HL-60 (cell line): ENCODE data around the gene LY6G5C.

Experiments used
- DNase-seq, 2 experiments: peaks; one replicate each; pipeline ENCODE4 v3.0.0-alpha.2; 2010 to 2020; ENCODE audit warnings: low read depth in 1 of 2, low spot score in 1 of 2
- H3K27ac ChIP-seq: fragments of 250-450 bp; sonication (Bioruptor Pico); replicated peaks from 2 replicates; pipeline ENCODE4 v1.5.1; 2020; ENCODE audit warnings: mild to moderate bottlenecking, moderate library complexity
- H3K27me3 ChIP-seq: fragments of 250-450 bp; sonication (Bioruptor Pico); 2 replicates; pipeline ENCODE4 v1.5.1; 2021; ENCODE audit warnings: mild to moderate bottlenecking, moderate library complexity; ENCODE audit not compliant: insufficient read depth, poor library complexity, severe bottlenecking
- H3K4me3 ChIP-seq: replicated peaks from 2 replicates; pipeline ENCODE4 v1.5.1; 2011; ENCODE audit warnings: mild to moderate bottlenecking, control low read depth, low read length; ENCODE audit not compliant: insufficient read depth
- CTCF ChIP-seq: IDR thresholded peaks from one replicate; pipeline ENCODE4 v1.5.1; 2011; ENCODE audit warnings: low read length, control low read depth, inconsistent platforms; ENCODE audit not compliant: insufficient read depth
- GABPA ChIP-seq: IDR thresholded peaks from 2 replicates; pipeline ENCODE4 v1.6.1; 2012; ENCODE audit warnings: low read depth
- POLR2AphosphoS5 ChIP-seq: IDR thresholded peaks from 2 replicates; pipeline ENCODE4 v1.6.1; 2012; ENCODE audit warnings: low read depth
- SPI1 ChIP-seq: IDR thresholded peaks from 2 replicates; pipeline ENCODE4 v1.6.1; 2012; ENCODE audit warnings: low read depth, mild to moderate bottlenecking, borderline replicate concordance
- TF ChIP-seq, protein P1 (sequence below): IDR thresholded peaks from 2 replicates; pipeline ENCODE4 v1.6.1; 2012; ENCODE audit warnings: low read depth; ENCODE audit not compliant: insufficient replicate concordance

LY6G5C gene

GRCh38 chr6:31676322-31676903 is 4.5 kb downstream of the LY6G5C start:
- DNase-seq = no peak
- TF ChIP-seq, protein P1, sequence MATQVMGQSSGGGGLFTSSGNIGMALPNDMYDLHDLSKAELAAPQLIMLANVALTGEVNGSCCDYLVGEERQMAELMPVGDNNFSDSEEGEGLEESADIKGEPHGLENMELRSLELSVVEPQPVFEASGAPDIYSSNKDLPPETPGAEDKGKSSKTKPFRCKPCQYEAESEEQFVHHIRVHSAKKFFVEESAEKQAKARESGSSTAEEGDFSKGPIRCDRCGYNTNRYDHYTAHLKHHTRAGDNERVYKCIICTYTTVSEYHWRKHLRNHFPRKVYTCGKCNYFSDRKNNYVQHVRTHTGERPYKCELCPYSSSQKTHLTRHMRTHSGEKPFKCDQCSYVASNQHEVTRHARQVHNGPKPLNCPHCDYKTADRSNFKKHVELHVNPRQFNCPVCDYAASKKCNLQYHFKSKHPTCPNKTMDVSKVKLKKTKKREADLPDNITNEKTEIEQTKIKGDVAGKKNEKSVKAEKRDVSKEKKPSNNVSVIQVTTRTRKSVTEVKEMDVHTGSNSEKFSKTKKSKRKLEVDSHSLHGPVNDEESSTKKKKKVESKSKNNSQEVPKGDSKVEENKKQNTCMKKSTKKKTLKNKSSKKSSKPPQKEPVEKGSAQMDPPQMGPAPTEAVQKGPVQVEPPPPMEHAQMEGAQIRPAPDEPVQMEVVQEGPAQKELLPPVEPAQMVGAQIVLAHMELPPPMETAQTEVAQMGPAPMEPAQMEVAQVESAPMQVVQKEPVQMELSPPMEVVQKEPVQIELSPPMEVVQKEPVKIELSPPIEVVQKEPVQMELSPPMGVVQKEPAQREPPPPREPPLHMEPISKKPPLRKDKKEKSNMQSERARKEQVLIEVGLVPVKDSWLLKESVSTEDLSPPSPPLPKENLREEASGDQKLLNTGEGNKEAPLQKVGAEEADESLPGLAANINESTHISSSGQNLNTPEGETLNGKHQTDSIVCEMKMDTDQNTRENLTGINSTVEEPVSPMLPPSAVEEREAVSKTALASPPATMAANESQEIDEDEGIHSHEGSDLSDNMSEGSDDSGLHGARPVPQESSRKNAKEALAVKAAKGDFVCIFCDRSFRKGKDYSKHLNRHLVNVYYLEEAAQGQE = no peak
- TF ChIP-seq SPI1 = peak; percentile 45; the same call in 1 of the 2 replicates
- Histone ChIP-seq H3K27me3 (no peaks in the 10 kb centered on the region), H3K27ac (no peak overlapping the region), H3K4me3 (no peak overlapping the region)

DNA sequence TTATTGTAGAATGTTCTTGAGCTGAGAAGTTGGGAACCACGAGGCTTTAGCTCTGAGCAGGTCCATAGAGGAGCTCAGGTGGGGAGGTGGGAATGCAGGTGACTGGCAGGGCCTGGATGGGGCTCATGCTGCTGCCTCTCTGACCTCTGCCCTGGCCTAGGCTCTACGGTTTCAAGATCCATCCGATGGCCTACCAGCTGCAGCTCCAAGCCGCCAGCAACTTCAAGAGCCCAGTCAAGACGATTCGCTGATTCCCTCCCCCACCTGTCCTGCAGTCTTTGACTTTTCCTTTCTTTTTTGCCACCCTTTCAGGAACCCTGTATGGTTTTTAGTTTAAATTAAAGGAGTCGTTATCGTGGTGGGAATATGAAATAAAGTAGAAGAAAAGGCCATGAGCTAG is 11.2 kb downstream of the LY6G5C start, which contains the start of gene LY6G5B:
Gene LY6G5B (plus strand): TSS at position 301 of the 400 bp plus-strand sequence. CDS start 975 bp downstream, outside the sequence.
- DNase-seq = no peak
- Histone ChIP-seq H3K27ac (no peak within 1 kb of the TSS), H3K27me3 (no peaks in the 10 kb centered on the region), H3K4me3 (no peak within 1 kb of the TSS)
- TF ChIP-seq, protein P1 = no peak
- TF ChIP-seq POLR2AphosphoS5 = no peak
- TF ChIP-seq SPI1 = no peak
- no peak for TF ChIP-seq GABPA
- no peak for TF ChIP-seq CTCF

DNA sequence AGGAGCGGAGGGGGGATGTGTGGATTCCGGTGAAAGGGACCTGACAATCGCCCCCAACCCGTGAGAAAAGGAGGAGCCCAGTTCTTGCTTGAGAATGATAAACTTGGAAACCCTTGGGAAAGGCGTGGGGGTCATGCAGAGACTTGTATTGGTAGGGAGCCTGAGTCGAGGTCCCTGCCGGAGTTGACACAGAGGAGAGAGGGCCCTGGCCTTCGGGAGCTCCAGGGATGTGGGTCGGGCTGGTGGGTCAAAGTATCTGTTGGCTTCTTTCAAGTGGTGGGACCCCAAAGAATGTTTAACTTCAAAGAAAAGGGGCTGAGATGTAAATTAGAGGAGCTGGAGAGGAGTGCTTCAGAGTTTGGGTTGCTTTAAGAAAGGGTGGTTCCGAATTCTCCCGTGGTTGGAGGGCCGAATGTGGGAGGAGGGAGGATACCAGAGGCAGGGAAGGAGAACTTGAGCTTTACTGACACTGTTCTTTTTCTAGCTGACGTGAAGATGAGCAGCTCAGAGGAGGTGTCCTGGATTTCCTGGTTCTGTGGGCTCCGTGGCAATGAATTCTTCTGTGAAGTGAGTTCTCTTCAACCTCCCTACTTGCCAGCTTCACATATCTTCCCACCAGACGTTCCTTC is 14.4 kb downstream of the LY6G5C start:
- H3K4me3 ChIP-seq = peak overlapping the region; percentile 85
- DNase-seq = no peak
- TF ChIP-seq SPI1 (no peak), GABPA (no peak), CTCF (no peak), POLR2AphosphoS5 (no peak)
- TF ChIP-seq, protein P1 = no peak
- H3K27ac ChIP-seq = peak overlapping the region; percentile 100
- no peaks in the 10 kb centered on the region for H3K27me3 ChIP-seq
